Kidney epithelial cell (primary cell): Measurements from ENCODE around the gene PIGR. TPM values are rescaled to one million over a fixed set of nuclear protein-coding genes. Genes with fewer than 3 reads are reported as not detected.

ENCODE experiments used
- DNase-seq: peaks from one replicate; pipeline ENCODE4 v3.0.0-alpha.2; 2010; ENCODE audit warnings: low read depth
- H3K27me3 ChIP-seq: 2 replicates; pipeline ENCODE4 v1.6.0; 2011; ENCODE audit warnings: low read length; ENCODE audit not compliant: control insufficient read depth, insufficient read depth
- H3K36me3 ChIP-seq: 2 replicates; pipeline ENCODE4 v1.5.1; 2011; ENCODE audit warnings: low read length; ENCODE audit not compliant: control insufficient read depth, insufficient read depth
- H3K4me3 ChIP-seq: 2 replicates; pipeline ENCODE4 v1.5.1; 2011; ENCODE audit warnings: low read depth, mild to moderate bottlenecking, control low read depth, low read length
- total RNA-seq: library from RNA; depleted of rRNA; stranded (reverse); fragments of >200 nt; gene quantifications from 2 replicates; pipeline ENCODE4 v1.2.3, GENCODE V29; 2015
- TF ChIP-seq, protein P1 (sequence below): IDR thresholded peaks from 2 replicates; pipeline ENCODE4 v1.5.1; 2011; ENCODE audit warnings: mild to moderate bottlenecking, moderate library complexity, low read length, control low read depth, inconsistent platforms; ENCODE audit not compliant: insufficient read depth, poor library complexity, severe bottlenecking

PIGR gene
- total RNA-seq, 1 donor from 2014 or later = not detected

DNA sequence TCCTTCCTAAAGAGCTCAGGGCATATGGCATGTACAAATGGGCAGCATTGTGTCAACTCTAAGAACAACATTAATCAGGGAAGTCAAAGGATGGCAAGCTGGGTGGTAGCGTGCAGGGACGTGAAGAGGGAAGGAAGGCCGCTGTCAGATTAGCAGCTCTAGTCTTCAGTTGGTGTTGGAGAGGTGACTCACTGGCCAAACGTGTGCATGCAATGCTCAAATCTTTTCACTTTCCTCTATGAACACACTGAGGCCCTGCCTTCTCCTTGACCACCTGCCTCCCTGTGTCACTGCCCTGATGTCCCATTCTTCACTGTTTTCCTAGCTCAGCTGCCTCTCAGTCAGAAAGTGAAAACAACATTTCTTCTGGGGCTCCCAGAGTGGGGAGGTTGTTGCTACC is 5.9 kb upstream of the PIGR start:
- H3K4me3 ChIP-seq = no peak overlapping the region
- H3K36me3 ChIP-seq = no peaks in the 10 kb centered on the region
- peak; percentile 64 for DNase-seq
- TF ChIP-seq, protein P1, sequence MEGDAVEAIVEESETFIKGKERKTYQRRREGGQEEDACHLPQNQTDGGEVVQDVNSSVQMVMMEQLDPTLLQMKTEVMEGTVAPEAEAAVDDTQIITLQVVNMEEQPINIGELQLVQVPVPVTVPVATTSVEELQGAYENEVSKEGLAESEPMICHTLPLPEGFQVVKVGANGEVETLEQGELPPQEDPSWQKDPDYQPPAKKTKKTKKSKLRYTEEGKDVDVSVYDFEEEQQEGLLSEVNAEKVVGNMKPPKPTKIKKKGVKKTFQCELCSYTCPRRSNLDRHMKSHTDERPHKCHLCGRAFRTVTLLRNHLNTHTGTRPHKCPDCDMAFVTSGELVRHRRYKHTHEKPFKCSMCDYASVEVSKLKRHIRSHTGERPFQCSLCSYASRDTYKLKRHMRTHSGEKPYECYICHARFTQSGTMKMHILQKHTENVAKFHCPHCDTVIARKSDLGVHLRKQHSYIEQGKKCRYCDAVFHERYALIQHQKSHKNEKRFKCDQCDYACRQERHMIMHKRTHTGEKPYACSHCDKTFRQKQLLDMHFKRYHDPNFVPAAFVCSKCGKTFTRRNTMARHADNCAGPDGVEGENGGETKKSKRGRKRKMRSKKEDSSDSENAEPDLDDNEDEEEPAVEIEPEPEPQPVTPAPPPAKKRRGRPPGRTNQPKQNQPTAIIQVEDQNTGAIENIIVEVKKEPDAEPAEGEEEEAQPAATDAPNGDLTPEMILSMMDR = no peak
- H3K27me3 ChIP-seq = no peaks in the 10 kb centered on the region

DNA sequence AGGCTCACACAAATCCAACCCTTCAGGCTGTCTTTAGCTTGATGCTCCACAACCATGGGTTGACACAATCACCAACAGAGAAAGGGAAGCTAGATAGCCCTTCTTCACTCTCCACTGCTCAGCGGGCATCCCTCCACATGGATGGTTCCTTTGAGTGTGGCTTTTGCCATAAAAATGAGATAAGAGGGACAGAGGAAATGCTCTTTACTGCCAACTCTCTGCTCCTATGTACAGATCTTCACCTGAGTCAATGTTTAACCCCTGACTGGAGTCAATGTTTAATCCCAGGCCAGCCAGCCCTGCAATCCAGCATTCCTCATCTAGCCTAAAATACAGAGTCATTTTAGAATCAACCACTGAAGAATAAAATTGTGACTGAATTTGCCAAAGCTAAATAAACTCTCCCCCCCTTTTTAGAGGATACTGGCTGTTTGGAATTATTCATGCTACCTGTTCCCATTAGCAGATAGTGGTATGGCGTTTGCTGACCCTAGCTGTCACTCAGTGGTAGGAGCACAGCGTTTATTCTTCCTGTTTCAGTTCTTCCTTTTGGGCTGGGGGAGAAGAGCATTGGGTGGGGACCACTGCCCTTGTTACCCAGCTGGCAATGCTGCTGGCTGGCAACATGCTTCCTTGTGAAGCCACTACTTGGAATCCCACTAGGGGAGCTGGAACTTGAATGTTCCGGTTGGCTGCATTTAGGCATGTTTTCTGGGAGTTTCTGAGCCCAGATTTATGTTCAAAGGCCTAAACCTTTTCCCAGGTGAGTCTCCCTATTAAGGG is 5.2 kb upstream of the PIGR start:
- no peaks in the 10 kb centered on the region for H3K27me3 ChIP-seq
- no peak overlapping the region for H3K4me3 ChIP-seq
- H3K36me3 ChIP-seq = no peaks in the 10 kb centered on the region
- TF ChIP-seq, protein P1 = peak; percentile 22
- DNase-seq = peak; percentile 56

DNA sequence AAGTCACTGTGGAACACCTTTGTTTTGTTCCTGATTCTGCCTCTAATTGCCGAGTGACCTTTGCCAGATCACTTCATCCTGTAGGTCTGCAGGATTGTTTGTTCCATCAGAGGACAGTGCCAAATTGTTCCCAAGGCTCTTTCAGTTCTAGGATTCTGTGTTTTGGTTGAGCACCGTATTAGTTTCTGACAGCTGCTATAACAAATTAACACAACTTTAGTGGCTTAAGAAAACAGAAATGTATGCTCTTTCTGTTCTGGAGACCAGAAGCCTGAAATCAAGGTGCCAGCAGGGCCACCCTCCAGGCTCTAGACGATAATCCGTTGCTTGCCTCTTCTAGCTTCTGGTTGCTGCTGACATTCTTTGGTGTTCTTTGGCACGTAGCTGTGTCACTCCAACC is 3.4 kb upstream of the PIGR start:
- Histone ChIP-seq H3K36me3 (no peaks in the 10 kb centered on the region), H3K4me3 (no peak overlapping the region), H3K27me3 (no peaks in the 10 kb centered on the region)
- TF ChIP-seq, protein P1 = no peak
- DNase-seq = no peak

DNA sequence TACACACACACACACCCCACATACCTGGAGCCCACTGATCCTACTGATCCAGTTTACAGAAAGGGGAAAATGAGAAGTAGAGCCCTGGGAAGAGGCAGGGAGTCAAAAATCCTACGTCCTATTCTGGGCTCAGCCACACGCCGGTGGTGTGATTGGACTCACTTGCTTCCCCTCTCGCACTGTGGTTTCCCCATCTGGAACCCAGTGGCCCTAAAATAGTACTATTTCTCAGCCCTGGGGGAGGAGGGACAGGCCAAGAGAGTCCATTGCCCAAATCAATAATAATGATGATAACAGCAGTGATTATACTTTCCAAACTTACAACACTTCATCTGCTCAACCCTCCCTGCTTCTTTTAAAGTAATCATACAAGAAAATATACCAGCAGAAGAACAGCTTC is 2.9 kb upstream of the PIGR start:
- H3K4me3 ChIP-seq = no peak overlapping the region
- H3K36me3 ChIP-seq = no peaks in the 10 kb centered on the region
- DNase-seq = no peak
- no peaks in the 10 kb centered on the region for H3K27me3 ChIP-seq
- TF ChIP-seq, protein P1 = no peak

DNA sequence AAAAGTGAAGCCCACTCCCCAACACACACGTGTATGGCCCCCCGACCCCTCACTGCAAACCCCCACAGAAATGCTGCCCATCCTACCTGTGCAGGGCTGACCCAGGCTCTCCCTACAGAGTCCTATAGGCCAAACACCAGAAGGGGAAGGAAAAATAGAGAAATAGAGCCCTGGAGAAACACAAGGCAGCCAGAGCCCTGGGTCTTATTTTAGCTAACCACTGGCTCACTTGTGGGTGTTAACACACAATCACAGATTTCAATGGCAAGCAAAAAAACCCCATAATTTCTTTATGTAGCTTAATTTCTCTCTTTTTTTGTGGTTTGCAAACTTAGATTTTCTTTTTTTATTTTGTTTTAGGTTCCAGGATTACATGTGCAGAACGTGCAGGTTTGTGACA is 989 bp upstream of the PIGR start:
- Histone ChIP-seq H3K36me3 (no peaks in the 10 kb centered on the region), H3K4me3 (no peak overlapping the region), H3K27me3 (no peaks in the 10 kb centered on the region)
- TF ChIP-seq, protein P1 = no peak
- no peak for DNase-seq

DNA sequence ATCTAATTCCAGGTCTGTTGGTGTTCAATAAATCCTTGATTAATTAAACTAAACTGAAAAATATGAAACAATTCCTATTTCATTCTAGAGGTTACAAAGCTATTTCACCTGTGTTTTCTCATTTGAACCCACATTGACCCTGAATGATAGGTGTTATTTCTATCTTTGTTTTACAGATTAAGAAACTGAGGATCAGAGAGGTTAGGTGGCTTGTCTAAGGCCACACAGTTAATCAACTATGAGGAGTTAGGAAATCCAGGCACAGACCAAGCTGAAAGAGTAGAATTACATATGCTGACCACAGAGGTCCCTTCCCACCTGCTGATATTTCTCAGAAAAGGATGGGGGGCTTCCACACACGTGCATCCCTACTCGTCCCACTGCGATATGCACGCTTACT is 487 bp downstream of the PIGR start:
- Histone ChIP-seq H3K4me3 (no peak overlapping the region), H3K36me3 (no peaks in the 10 kb centered on the region), H3K27me3 (no peaks in the 10 kb centered on the region)
- TF ChIP-seq, protein P1 = no peak
- DNase-seq = no peak
